HG02610 (cell line): ENCODE data around the gene PSENEN.
"Not testable (repeated sequence)": the region's sequence is repeated elsewhere in the genome, so short reads cannot be mapped to it uniquely, and the experiment has no call there.

Source experiments
- ATAC-seq: cut with Tn5 transposase; IDR thresholded peaks from one replicate; pipeline ENCODE4 v1.9.1; 2021; ENCODE audit warnings: mild to moderate bottlenecking, moderate library complexity; ENCODE audit not compliant: unreplicated experiment

The PSENEN gene

GRCh38 chr19:35718345-35719041 lies 27.0 kb upstream of the PSENEN start:
- ATAC-seq = peak; percentile 2

DNA sequence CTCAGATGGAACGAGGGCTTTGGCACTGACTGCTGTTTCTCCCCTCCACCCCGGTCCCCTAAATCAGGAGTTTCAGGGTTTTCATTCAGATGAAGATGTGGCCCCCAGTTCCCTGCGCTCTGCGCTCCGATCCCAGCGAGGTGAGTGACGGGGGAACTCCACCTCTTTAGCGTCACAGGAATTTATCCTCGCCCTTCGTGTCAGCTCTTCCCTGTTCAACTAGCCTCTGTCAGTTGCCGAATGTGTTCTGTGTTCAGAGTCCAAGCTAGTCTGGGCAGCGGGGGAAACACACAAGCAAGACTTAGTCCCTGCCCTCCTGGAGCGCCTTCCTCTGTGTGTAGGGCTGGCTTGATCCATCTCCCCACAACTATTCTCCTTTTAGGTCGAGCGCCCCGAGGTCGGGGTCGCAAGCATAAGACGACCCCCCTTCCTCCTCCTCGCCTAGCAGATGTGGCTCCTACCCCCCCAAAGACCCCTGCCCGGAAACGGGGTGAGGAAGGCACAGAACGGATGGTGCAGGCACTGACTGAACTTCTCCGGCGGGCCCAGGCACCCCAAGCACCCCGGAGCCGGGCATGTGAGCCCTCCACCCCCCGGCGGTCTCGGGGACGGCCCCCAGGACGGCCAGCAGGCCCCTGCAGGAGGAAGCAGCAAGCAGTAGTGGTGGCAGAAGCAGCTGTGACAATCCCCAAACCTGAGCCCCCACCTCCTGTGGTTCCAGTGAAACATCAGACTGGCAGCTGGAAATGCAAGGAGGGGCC lies 25.9 kb upstream of the PSENEN start:
- ATAC-seq = no peak

DNA sequence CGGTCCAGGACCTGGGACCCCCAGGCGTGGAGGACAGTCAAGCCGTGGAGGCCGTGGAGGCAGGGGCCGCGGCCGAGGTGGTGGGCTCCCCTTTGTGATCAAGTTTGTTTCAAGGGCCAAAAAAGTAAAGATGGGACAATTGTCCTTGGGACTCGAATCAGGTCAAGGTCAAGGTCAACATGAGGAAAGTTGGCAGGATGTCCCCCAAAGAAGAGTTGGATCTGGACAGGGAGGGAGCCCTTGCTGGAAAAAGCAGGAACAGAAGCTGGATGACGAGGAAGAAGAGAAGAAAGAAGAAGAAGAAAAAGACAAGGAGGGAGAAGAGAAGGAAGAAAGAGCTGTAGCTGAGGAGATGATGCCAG lies 25.3 kb upstream of the PSENEN start:
- ATAC-seq = no peak

- no peak for ATAC-seq
Observed at GRCh38 chr19:35720648-35721047, 24.8 kb upstream of the PSENEN start.

GRCh38 chr19:35721374-35721773 lies 24.1 kb upstream of the PSENEN start:
- no peak for ATAC-seq

DNA sequence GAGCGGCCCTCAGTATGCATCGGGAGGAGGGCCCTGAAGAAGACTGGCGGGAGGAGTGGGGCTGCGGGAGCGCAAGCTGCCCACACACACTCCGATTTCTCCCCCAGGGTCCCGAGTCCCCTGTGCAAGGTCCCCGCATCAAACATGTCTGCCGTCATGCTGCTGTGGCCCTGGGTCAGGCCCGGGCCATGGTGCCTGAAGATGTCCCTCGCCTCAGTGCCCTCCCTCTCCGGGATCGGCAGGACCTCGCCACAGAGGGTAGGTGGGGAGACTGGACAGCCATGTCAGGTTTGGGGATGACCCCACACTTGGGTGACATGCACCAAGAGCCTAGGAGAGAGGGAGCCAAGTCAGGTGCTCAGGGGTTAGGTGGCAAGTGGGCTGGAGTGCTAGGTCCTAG lies 23.0 kb upstream of the PSENEN start:
- no peak for ATAC-seq

- ATAC-seq = no peak
Observed at GRCh38 chr19:35722897-35723296, 22.6 kb upstream of the PSENEN start.

DNA sequence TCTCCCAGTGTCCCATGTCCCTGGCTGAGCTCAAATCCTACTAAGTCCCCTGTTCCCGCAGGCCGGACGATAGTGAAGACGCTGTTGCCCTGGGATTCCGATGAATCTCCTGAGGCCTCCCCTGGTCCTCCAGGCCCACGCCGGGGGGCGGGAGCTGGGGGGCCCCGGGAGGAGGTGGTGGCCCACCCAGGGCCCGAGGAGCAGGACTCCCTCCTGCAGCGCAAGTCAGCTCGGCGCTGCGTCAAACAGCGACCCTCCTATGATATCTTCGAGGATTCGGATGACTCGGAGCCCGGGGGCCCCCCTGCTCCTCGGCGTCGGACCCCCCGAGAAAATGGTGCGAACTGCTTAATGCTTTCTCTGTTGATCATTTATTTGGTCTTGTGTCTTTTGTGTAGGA lies 21.8 kb upstream of the PSENEN start:
- ATAC-seq = no peak

DNA sequence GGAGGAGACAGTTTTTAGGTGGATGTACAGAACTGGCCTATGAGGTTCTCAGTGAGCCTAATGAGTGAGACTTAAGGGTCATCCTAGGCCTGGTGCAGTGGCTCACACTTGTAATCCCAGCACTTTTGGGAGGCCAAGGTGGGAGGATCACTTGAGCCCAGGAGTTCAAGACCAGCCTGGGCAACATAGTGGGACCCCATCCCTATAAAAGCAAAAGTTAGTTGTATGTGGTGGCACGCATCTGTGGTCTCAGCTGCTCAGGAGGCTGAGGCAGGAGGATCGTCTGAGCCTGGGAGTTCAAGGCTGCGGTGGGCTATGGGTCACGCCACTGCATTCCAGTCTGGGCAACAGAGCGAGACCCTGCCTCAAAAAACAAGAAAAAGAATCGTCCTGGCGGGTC lies 21.3 kb upstream of the PSENEN start:
- ATAC-seq = not testable (repeated sequence)

GRCh38 chr19:35724560-35724959 lies 20.9 kb upstream of the PSENEN start:
- ATAC-seq = no peak

- ATAC-seq = no peak
Observed at GRCh38 chr19:35725216-35725861, 20.1 kb upstream of the PSENEN start.

DNA sequence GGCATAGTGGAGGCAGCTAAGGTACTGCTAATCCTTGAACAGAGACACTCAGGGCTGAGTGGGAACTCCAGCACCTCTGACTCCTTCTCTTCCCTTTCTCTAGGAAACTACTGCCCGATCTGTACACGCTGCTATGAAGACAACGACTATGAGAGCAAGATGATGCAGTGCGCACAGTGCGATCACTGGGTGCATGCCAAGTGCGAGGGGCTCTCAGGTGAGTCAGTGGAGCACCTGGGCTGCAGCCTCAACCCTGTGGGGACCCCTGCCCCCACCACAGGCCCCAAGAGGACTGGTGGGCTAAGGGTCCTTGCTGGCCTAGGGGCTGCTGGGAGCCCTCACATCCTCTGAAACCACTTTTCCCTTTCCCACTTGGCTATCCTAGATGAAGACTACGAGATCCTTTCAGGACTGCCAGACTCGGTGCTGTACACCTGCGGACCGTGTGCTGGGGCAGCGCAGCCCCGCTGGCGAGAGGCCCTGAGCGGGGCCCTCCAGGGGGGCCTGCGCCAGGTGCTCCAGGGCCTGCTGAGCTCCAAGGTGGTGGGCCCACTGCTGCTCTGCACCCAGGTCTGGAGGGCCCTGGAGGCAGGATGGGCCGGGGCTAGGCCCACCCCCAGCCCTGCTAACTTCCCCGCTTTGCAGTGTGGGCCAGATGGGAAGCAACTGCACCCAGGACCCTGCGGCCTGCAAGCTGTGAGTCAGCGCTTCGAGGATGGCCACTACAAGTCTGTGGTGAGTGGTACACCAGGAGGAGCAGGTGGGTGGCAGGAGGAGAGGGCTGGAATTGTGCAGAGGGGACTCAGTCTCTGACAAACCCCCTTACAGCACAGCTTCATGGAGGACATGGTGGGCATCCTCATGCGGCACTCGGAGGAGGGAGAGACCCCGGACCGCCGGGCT lies 18.1 kb upstream of the PSENEN start:
- ATAC-seq = no peak

GRCh38 chr19:35727956-35728706 lies 17.3 kb upstream of the PSENEN start:
- no peak for ATAC-seq

DNA sequence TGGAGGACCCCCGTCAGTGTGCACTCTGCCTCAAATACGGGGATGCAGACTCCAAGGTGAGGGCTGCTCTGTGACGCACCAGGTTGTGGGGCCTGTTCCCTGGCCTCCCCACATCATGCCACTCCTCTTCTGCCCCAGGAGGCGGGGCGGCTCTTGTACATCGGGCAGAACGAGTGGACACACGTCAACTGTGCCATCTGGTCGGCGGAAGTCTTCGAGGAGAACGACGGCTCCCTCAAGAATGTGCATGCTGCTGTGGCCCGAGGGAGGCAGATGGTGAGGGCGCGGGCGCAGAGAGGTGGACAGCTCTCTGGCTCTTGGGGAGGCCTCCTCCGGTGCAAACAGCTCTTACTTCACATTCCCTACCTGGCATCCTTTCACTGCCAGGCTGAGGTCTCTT lies 16.4 kb upstream of the PSENEN start:
- no peak for ATAC-seq

DNA sequence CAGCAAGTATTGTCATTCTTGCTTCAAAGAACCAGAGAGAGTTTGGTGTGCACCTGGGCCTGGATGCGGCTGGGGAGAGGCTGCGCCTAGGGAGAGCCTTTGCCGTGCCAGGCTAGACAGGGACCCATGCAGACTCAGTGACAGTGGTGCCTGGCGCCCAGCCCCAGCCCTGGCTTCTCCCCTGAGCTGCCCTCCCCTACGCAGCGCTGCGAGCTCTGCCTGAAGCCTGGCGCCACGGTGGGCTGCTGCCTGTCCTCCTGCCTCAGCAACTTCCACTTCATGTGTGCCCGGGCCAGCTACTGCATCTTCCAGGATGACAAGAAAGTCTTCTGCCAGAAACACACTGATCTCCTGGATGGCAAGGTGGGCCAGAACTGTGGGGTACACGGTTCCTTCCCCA lies 15.7 kb upstream of the PSENEN start:
- ATAC-seq = no peak

DNA sequence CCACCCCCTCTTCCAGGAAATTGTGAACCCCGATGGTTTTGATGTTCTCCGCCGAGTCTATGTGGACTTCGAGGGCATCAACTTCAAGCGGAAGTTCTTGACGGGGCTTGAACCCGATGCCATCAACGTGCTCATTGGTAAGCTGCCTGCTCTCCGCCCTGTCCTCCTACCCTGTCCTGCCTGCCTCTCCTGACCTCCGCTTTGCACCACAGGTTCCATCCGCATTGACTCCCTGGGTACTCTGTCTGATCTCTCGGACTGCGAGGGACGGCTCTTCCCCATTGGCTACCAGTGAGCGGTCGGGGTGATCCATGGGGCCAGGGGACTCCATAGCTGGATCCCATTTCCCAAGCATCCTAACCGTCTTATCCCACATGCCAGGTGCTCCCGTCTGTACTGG lies 15.1 kb upstream of the PSENEN start:
- no peak for ATAC-seq

DNA sequence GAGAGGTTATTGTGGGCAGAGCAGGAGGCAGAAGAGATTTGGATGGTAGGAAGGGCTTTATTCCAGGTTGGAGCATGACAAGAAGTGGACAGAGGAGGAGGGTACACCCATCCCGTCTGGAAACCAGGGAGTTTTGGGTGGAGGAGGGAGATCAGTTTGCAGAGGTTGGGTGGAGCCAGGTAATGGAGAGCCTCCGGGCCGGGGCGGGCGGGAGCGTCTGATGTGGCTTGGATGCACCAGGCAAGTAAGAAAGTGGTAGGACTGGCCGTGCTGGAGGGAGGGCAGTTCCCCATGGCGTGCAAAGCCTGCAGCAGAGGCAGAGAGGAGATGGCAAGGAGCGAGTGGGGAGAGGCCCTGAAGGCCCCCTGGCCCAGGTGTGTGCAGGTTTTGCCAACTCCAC lies 14.1 kb upstream of the PSENEN start:
- no peak for ATAC-seq

DNA sequence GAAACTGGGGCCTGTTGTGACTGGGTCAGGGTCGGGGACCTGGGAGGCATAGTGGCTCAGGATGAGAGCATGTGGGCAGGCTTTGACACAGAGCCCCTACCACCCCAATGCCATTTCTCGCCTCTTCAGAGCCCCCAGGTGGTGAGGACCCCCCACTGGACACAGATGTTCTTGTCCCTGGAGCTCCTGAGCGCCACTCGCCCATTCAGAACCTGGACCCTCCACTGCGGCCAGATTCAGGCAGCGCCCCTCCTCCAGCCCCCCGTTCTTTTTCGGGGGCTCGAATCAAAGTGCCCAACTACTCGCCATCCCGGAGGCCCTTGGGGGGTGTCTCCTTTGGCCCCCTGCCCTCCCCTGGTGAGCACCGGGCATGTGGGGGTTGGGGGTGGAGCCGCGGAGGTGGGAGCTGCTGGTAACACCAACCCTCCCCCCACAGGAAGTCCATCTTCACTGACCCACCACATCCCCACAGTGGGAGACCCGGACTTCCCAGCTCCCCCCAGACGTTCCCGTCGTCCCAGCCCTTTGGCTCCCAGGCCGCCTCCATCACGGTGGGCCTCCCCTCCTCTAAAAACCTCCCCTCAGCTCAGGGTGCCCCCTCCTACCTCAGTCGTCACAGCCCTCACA lies 13.6 kb upstream of the PSENEN start:
- no peak for ATAC-seq

DNA sequence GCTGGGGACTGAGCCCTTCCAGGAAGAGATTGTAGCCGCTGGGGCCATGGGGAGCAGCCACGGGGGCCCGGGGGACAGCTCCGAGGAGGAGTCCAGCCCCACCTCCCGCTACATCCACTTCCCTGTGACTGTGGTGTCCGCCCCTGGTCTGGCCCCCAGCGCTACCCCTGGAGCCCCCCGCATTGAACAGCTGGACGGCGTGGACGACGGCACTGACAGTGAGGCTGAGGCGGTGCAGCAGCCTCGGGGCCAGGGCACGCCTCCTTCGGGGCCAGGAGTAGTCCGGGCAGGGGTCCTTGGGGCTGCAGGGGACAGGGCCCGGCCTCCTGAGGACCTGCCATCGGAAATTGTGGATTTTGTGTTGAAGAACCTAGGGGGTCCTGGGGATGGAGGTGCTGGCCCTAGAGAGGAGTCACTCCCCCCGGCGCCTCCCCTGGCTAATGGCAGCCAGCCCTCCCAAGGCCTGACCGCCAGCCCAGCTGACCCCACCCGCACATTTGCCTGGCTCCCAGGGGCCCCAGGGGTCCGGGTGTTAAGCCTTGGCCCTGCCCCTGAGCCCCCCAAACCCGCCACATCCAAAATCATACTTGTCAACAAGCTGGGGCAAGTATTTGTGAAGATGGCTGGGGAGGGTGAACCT lies 12.8 kb upstream of the PSENEN start:
- no peak for ATAC-seq
